ENCODE data around the gene GALNT14. TPM values are rescaled to one million over a fixed set of nuclear protein-coding genes. Genes with fewer than 3 reads are reported as not detected.

Gene GALNT14
- total RNA-seq, 1 donor from 2014 or later, result 0.27 TPM

- intact Hi-C loops (cut with micrococcal nuclease), result no loop called here
These were observed 79.9 kb downstream of the GALNT14 start for GRCh38 chr2:31058096-31059035.

DNA sequence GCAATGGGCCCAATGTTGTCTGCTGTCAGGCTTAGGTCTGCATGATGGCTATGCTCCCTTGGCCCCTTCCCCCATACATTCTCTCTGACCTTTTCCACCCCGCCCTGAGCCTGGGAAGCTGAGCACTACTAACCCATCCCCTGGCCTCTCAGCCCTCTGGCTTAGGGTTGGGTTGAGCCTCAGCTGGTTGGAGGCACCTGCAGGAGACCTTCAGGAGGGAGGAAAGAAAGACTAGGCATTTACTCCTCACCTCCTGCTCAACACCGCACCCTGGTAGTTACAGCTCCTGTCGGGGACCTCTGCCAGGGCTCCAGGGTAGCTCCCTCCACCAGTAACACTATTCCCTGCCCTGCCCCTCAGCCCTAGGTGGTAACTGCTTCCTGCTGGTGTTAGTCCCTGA is 80.5 kb downstream of the GALNT14 start:
- intact Hi-C loops (cut with micrococcal nuclease), result no loop called here

DNA sequence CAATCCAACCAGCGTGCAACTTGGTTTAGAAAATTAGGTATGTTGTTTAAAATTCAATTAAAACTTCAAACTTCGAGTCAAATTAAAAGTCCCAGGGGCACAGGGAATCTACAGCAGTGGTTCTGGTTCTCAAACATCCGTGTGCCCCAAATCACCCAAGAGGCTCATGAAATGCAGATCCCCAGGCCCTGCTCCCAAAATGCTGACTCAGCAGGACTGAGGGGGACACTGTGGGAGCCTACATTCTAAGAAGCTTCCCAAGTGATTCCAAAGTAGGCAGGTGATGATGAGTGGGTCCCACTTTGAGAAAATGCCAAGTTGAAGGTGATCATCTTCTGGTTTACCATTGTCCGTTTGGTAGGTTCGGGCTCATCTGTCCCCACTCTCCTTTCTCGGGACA is 82.3 kb downstream of the GALNT14 start:
- intact Hi-C loops (cut with micrococcal nuclease), result no loop called here

GRCh38 chr2:31054842-31055388 is 83.3 kb downstream of the GALNT14 start:
- intact Hi-C loops (cut with micrococcal nuclease), result no loop called here

- intact Hi-C loops (cut with micrococcal nuclease), result no loop called here
These were observed 84.1 kb downstream of the GALNT14 start for GRCh38 chr2:31053929-31054782.

DNA sequence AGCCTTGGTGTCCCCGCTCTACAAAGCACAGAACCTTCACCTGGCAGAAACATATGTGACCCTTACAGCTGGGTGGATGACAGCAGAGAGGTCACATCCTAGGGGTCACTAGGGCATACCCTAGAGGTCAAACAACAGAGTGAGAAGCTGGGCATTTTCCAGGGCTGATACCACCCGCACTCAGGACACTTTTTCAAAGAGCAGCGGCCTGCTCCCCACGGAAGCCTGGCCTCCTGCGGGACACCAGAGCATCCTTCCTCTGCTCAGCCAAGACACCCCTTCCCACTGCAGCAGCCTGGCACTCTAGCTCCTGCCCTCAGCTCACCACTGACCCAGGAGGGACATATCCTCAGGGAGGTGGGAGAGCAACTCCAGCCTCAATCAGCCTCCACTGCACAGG is 86.0 kb downstream of the GALNT14 start:
- intact Hi-C loops (cut with micrococcal nuclease), result no loop called here

- intact Hi-C loops (cut with micrococcal nuclease), result no loop called here
These were observed 86.7 kb downstream of the GALNT14 start for GRCh38 chr2:31051258-31052140.

DNA sequence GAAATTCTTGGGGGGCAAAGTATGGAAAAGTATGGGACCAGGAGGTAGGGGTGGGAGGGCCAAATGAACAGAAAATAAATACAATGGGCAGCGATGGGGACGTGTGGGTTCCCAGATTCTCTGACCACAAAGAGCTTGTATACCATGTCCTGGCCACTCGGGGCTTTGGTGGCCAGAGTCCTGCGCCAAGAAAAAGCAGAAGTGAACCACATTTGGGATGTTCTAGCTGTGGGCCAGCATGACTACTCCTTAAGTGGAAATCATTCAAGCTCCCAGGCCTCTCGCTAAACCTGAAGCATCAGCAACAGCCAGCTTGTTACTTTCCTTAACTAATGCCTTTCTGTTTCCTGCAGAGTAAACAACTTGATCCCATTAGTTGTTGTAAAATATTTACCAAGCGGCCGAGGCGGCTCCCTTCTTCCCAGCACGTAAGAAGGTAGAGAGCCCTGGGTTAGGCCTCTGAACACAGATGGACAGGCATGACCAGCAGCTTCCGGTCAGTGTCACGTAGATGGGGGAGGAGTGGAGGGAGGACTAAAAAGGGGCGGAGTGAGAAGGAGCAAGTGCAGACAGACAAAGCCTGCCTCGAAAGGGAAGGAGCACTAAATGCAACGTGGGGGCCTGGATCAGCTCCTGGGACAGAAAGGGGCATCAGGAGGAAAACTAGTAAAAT is 88.2 kb downstream of the GALNT14 start:
- intact Hi-C loops (cut with micrococcal nuclease), result no loop called here

GRCh38 chr2:31049264-31049663 is 89.0 kb downstream of the GALNT14 start:
- intact Hi-C loops (cut with micrococcal nuclease), result no loop called here

DNA sequence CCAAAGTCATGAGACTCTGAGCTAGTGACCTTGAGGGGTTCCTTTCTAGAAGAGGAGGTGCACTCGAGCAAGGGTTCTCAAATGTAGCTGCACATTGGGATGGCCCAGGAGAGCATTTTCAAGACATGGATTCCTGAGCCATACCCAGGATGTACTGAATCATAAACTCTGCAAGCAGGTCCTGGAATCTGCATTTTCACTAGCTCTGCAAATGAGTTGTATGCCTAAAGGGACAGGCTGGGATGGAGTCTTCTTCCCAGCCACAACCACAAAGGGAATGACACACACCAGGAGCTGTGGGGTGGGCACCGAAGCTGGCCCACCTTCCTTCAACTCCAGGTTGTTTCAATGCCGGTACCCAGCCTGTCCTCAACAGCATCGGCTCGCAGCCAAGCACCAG is 90.6 kb downstream of the GALNT14 start:
- intact Hi-C loops (cut with micrococcal nuclease), result no loop called here

GRCh38 chr2:31038385-31038784 is 99.9 kb downstream of the GALNT14 start:
- intact Hi-C loops (cut with micrococcal nuclease), result no loop called here

DNA sequence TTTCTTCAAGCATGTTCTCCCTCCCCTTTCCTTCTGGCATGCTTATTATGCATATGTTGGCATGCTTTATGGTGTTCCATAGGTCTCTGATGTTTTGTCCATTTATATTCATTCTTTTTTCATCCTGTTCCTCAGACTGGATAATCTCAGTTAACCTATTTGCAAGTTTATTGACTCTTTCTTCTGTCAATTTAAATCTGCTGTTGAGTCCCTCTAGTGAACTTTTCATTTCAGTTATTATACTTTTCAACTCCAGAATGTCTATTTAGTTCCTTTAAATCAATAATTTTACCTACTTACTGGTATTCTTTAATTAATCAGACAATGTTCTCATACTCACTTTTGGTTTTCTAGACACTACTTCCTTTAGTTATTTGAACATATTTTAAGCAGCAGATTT is 101.2 kb downstream of the GALNT14 start:
- intact Hi-C loops (cut with micrococcal nuclease), result no loop called here

GRCh38 chr2:31033032-31033431 is 105.2 kb downstream of the GALNT14 start:
- intact Hi-C loops (cut with micrococcal nuclease), result no loop called here

- intact Hi-C loops (cut with micrococcal nuclease), result no loop called here
These were observed 105.8 kb downstream of the GALNT14 start for GRCh38 chr2:31032475-31032874.

GRCh38 chr2:31031132-31031706 is 107.0 kb downstream of the GALNT14 start:
- intact Hi-C loops (cut with micrococcal nuclease), result no loop called here

DNA sequence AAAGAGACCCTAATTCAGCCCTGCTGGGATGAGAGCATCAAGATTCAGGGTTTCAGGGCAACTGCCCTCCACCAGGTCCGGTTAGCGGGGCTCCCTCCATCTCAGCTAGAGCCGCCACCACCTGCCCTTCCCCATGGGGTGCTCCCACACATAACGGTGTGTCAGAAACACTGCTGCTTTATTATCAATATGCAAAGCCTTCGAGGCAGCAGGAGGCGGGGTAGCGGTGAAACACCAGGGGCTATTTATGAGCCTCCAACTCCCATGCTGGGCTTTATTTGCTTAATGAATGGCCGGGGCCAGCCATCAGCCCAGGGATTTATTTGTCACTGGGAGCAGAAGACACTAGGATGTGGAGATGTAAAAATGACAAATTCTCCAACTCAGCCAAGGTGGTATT is 109.8 kb downstream of the GALNT14 start:
- intact Hi-C loops (cut with micrococcal nuclease), result no loop called here

- intact Hi-C loops (cut with micrococcal nuclease), result no loop called here
These were observed 110.7 kb downstream of the GALNT14 start for GRCh38 chr2:31027549-31027948.

DNA sequence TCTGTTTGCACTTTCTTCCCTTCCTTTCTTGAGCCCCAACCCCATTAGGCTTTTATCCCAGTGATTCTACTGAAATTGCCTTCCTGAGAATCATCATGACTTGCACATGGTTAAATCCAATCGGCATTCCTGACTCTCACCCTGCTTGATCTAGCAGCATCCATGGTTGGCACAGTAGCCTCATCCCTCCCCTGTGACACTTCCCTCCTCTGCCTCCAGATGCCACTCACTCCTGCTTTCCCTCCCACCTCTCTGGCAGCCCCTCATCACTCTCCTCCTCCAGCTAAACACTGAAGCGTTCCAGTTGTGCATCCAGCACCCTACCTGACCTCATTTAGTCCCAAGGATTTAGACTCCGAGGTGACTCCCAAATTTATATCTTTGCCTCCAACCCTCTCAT is 114.7 kb downstream of the GALNT14 start:
- intact Hi-C loops (cut with micrococcal nuclease), result no loop called here

DNA sequence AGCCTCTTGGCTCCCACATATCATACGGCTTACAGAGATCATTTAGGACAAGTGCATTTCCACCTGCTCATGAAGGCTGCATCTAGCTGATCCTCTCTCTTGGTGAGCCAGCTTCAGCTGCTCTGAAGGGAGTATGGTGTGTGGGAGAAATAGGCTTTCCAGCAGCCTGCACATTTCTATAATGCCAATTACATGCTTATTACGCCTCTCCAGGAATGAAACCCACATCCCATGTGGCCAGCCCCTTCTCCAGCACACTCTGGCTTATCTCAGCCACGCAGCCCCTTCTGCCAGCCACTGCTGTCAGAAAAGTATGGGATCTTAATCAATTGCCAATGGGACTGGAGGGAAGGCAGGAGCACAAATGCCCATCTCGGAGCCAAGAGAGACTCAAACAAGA is 117.5 kb downstream of the GALNT14 start:
- intact Hi-C loops (cut with micrococcal nuclease), result no loop called here

- intact Hi-C loops (cut with micrococcal nuclease), result no loop called here
These were observed 120.0 kb downstream of the GALNT14 start for GRCh38 chr2:31018280-31018679.
